Measurements from ENCODE around the gene TSPAN9.

- no peak for TF ChIP-seq EP300 (IDR thresholded peaks at IDR 0.05)
- no peak for TF ChIP-seq CTCF (IDR thresholded peaks at IDR 0.05)
- TF ChIP-seq POLR2A (IDR thresholded peaks at IDR 0.05; ENCODE audit: low read depth), result no peak
- TF ChIP-seq POLR2AphosphoS5 (IDR thresholded peaks at IDR 0.05), result no peak
Observed at GRCh38 chr12:3302401-3303041, 225.3 kb downstream of the TSPAN9 start.
